ENCODE data around the gene PLA2R1. TPM values are rescaled to one million over a fixed set of nuclear protein-coding genes. Genes with fewer than 3 reads are reported as not detected.

The PLA2R1 gene
- total and polyA plus RNA-seq, 2 of the 4 experiments (the other 2 are of a cell fraction) = 0.43 to 0.54 TPM

- dilution Hi-C loops (cut with HindIII; ENCODE audit: low sequenced_read_pairs, unreplicated experiment) = no loop called here
- no peak overlapping the region for H3K23ac ChIP-seq (ENCODE audit: low read depth, low read length)
Measured at GRCh38 chr2:160034396-160034795, 28.0 kb downstream of the PLA2R1 start.

More at GRCh38 chr2:160034396-160034795, 28.0 kb downstream of the PLA2R1 start:
- Histone ChIP-seq H2BK15ac (ENCODE audit: low read depth, low read length) (no peak overlapping the region), H2BK20ac (ENCODE audit: low read depth, low read length) (no peak overlapping the region), H3K4ac (ENCODE audit: low read depth, low read length) (no peak overlapping the region), H3K79me1 (ENCODE audit: low read depth in 1 of 2, low read length in 2 of 2) (no peaks in the 10 kb centered on the region), H4K91ac (ENCODE audit: insufficient read depth, low read depth, low read length) (no peak overlapping the region), H3K4me3 (ENCODE audit: insufficient read depth, low read depth, low read length) (no peak overlapping the region), H3K4me2 (ENCODE audit: low read depth, low read length) (no peak overlapping the region), H3K27me3 (ENCODE audit: control insufficient read depth, insufficient read depth, low read length) (peaks cover 8% of the 10 kb centered on the region), H3K56ac (ENCODE audit: extremely low read depth, insufficient read depth, low read length) (no peak overlapping the region), H3K9me1 (ENCODE audit: insufficient read depth, low read length) (no peaks in the 10 kb centered on the region; the same call in 1 of the 2 replicates), H3K27ac (ENCODE audit: insufficient read depth, low read length) (no peak overlapping the region), H3K9me3 (ENCODE audit: control insufficient read depth, insufficient read depth, low read length) (no peaks in the 10 kb centered on the region), H2BK120ac (ENCODE audit: low read depth, low read length) (no peak overlapping the region), H2BK5ac (ENCODE audit: low read depth, low read length, poor library complexity, severe bottlenecking) (no peak overlapping the region), H3K14ac (replicated peaks; ENCODE audit: low read depth, low read length) (no peak overlapping the region), H4K20me1 (ENCODE audit: insufficient read depth, low read length) (no peaks in the 10 kb centered on the region), H2AK9ac (replicated peaks; ENCODE audit: low read depth, low read length, poor library complexity) (no peak overlapping the region), H2AK5ac (ENCODE audit: low read depth, low read length) (0 out of 2 replicates have a peak overlapping the region, but pooled peaks have one; percentile 43), H3K9ac (ENCODE audit: low read depth, low read length) (no peak overlapping the region), H4K5ac (ENCODE audit: low read depth, low read length) (no peak overlapping the region), H4K8ac (ENCODE audit: low read depth in 2 of 2, low read length in 2 of 2) (no peak overlapping the region), H3K18ac (ENCODE audit: low read depth, low read length) (no peak overlapping the region), H2AFZ (replicated peaks; ENCODE audit: low read length, poor library complexity) (no peak overlapping the region), H3K4me1 (ENCODE audit: control insufficient read depth, insufficient read depth, low read length) (peaks cover 2% of the 10 kb centered on the region; the same call in 1 of the 2 replicates), H3K36me3 (ENCODE audit: control insufficient read depth, insufficient read depth, low read length) (no peaks in the 10 kb centered on the region)
- ATAC-seq (ENCODE audit: low read depth) = no peak
- no TSS peak for BruUV-seq (replicated peaks)
- no peak for TF ChIP-seq POLR2A (IDR thresholded peaks at IDR 0.05; ENCODE audit: low read depth, low read length)
- TF ChIP-seq RCOR1 (IDR thresholded peaks at IDR 0.05; ENCODE audit: insufficient replicate concordance, low read length) = no peak
- no peak for TF ChIP-seq CHD1 (IDR thresholded peaks at IDR 0.05; ENCODE audit: low read depth, low read length)
- TF ChIP-seq MAZ (IDR thresholded peaks at IDR 0.05; ENCODE audit: borderline replicate concordance, low read depth, low read length) = no peak
- no peak for TF ChIP-seq MAFK (IDR thresholded peaks at IDR 0.05; ENCODE audit: low read depth, low read length)
- no peak for TF ChIP-seq RAD21 (IDR thresholded peaks at IDR 0.05; ENCODE audit: low read length)
- TF ChIP-seq FOS (IDR thresholded peaks at IDR 0.05; ENCODE audit: low read depth, low read length) = no peak
- no peak for TF ChIP-seq NFE2L2 (IDR thresholded peaks at IDR 0.05; ENCODE audit: low read depth, low read length)
- TF ChIP-seq SMC3 (IDR thresholded peaks at IDR 0.05; ENCODE audit: low read depth, low read length) = no peak
- TF ChIP-seq USF2 (IDR thresholded peaks at IDR 0.05; ENCODE audit: low read depth, low read length) = no peak
- no peak for TF ChIP-seq RFX5 (IDR thresholded peaks at IDR 0.05; ENCODE audit: low read depth, low read length)
- no peak for TF ChIP-seq MXI1 (IDR thresholded peaks at IDR 0.05; ENCODE audit: borderline replicate concordance, low read depth, low read length)
- no peak for TF ChIP-seq CTCF (conservative IDR thresholded peaks at IDR 0.05; ENCODE audit: low read depth, low read length)
- TF ChIP-seq ELK1 (IDR thresholded peaks at IDR 0.05; ENCODE audit: borderline replicate concordance, low read depth, low read length) = no peak
- TF ChIP-seq BHLHE40 (IDR thresholded peaks at IDR 0.05; ENCODE audit: low read depth, low read length) = no peak
- TF ChIP-seq CEBPB (IDR thresholded peaks at IDR 0.05; ENCODE audit: low read depth, low read length) = no peak
- in situ Hi-C loops (cut with MboI; ENCODE audit: low sequenced_read_pairs) (no loop called here), intact Hi-C loops (cut with micrococcal nuclease) (no loop called here)
- POLR2A ChIA-PET (ENCODE audit: unreplicated experiment) = no interaction called here
- no CpG with 5 or more reads among the region's 6 CpGs for WGBS, 2 experiments (ENCODE audit: extremely low coverage in 2 of 2, insufficient read length in 1 of 2)
- no peak for DNase-seq
- CTCF ChIA-PET = no interaction called here
